A549 (cell line): ENCODE results near the gene TBC1D22A. TPM values are rescaled to one million over a fixed set of nuclear protein-coding genes. Genes with fewer than 3 reads are reported as not detected.

Experiments used
- ATAC-seq, 2 experiments: fragments of 200-7000 bp in 1 of 2; fragments of >200 bp in 1 of 2; cut with Nextera tagmentation in 1 of 2; cut with Tn5 transposase in 1 of 2; 3 replicates each; pipeline versions ENCODE4 v1.8.0 to v1.9.1; 2018 to 2020; ENCODE audit warnings: mild to moderate bottlenecking in 1 of 2, moderate library complexity in 1 of 2
- CTCF ChIA-PET: fragments of 300-600 bp; sonication (Branson Sonifier 250); formaldehyde crosslinking; extraction: SDS; loops from one replicate; lab custom pipeline; 2021; ENCODE audit warnings: antibody characterized with exemption, inconsistent platforms; lab: Yijun Ruan, JAX
- POLR2A ChIA-PET: fragments of 350-600 bp; formaldehyde crosslinking; extraction: SDS; loops from one replicate; lab custom pipeline; 2021; ENCODE audit warnings: antibody characterized with exemption, inconsistent platforms; lab: Yijun Ruan, JAX
- DNase-seq, 2 experiments: peaks; one replicate each; pipeline versions ENCODE4 v3.0.0 to v3.0.0-alpha.2; 2011 to 2016; ENCODE audit warnings: low read depth in 1 of 2, low spot score in 1 of 2
- FAIRE-seq: peaks from 2 replicates; lab custom pipeline; 2011; peaks lifted over from hg19 to GRCh38; lab: Jason Lieb, UNC
- H3K27ac ChIP-seq, 2 experiments: fragments of >200 bp; sonication (Bioruptor Twin); formaldehyde crosslinking; 3 replicates each; pipeline ENCODE4 v1.5.1; 2016 to 2017
- H3K4me1 ChIP-seq: fragments of >200 bp; sonication (Bioruptor Twin); formaldehyde crosslinking; 3 replicates; pipeline ENCODE4 v1.6.1; 2016
- H3K4me2 ChIP-seq: fragments of >200 bp; sonication (Bioruptor Twin); formaldehyde crosslinking; 3 replicates; pipeline ENCODE4 v1.6.1; 2016
- H3K4me3 ChIP-seq: fragments of >200 bp; sonication (Bioruptor Twin); formaldehyde crosslinking; 3 replicates; pipeline ENCODE4 v1.5.1; 2016
- H3K9me3 ChIP-seq: fragments of >200 bp; sonication (Bioruptor Twin); formaldehyde crosslinking; 3 replicates; pipeline ENCODE4 v1.6.1; 2016
- BCL3 ChIP-seq: fragments of >200 bp; sonication (Bioruptor Twin); formaldehyde crosslinking; IDR thresholded peaks from 3 replicates; pipeline ENCODE4 v1.6.1; 2016
- CBX8 ChIP-seq: fragments of 200-600 bp; sonication (generic); IDR thresholded peaks from 2 replicates; pipeline ENCODE4 v1.6.1; 2016
- CEBPB ChIP-seq, 2 experiments: fragments of >200 bp in 1 of 2; sonication (Bioruptor Twin) in 1 of 2; formaldehyde crosslinking in 1 of 2; IDR thresholded peaks; 2 replicates each; pipeline ENCODE4 v1.6.1; 2012 to 2016
- CHD2 ChIP-seq: fragments of 150-350 bp; IDR thresholded peaks from 2 replicates; pipeline ENCODE4 v1.6.1; 2014; ENCODE audit warnings: low read length; ENCODE audit not compliant: partially characterized antibody
- E2F6 ChIP-seq: IDR thresholded peaks from 2 replicates; pipeline ENCODE4 v1.6.1; 2012; ENCODE audit warnings: low read depth, borderline replicate concordance
- HDAC2 ChIP-seq: fragments of 200-600 bp; sonication (generic); IDR thresholded peaks from 2 replicates; pipeline ENCODE4 v1.6.1; 2016
- HOXB5 ChIP-seq: fragments of 250-450 bp; sonication (Bioruptor Pico); IDR thresholded peaks from 2 replicates; pipeline ENCODE4 v1.5.0; 2020; ENCODE audit warnings: mild to moderate bottlenecking, moderate library complexity
- JUNB ChIP-seq: fragments of >200 bp; sonication (Bioruptor Twin); formaldehyde crosslinking; IDR thresholded peaks from 2 replicates; pipeline ENCODE4 v1.6.1; 2016
- NFE2L2 ChIP-seq: fragments of 150-350 bp; conservative IDR thresholded peaks from 2 replicates; pipeline ENCODE4 v1.6.1; 2014; ENCODE audit warnings: low read length
- NPAS2 ChIP-seq: fragments of 250-450 bp; sonication (Bioruptor Pico); IDR thresholded peaks from 2 replicates; pipeline ENCODE4 v1.8.0; 2022; ENCODE audit warnings: mild to moderate bottlenecking, moderate library complexity, borderline replicate concordance
- PBX3 ChIP-seq: IDR thresholded peaks from 2 replicates; pipeline ENCODE4 v1.6.1; 2012
- POLR2A ChIP-seq: IDR thresholded peaks from 2 replicates; pipeline ENCODE4 v1.6.1; 2012; ENCODE audit warnings: mild to moderate bottlenecking, low read length
- POLR2AphosphoS2 ChIP-seq: conservative IDR thresholded peaks from 2 replicates; pipeline ENCODE4 v1.6.1; 2012; ENCODE audit warnings: low read length, improper control_type of control experiment, inconsistent platforms
- RAD21 ChIP-seq, 2 experiments: fragments of >200 bp in 1 of 2; sonication (Bioruptor Twin) in 1 of 2; formaldehyde crosslinking in 1 of 2; IDR thresholded peaks in 1 of 2; conservative IDR thresholded peaks in 1 of 2; 2 replicates in 1 of 2; 3 replicates in 1 of 2; pipeline ENCODE4 v1.6.1; 2012 to 2018; ENCODE audit warnings: inconsistent platforms in 1 of 2
- TP53 ChIP-seq: fragments of 250-450 bp; sonication (Bioruptor Pico); IDR thresholded peaks from 2 replicates; pipeline ENCODE4 v1.5.0; 2021; ENCODE audit warnings: mild to moderate bottlenecking, moderate library complexity
- ZC3H11A ChIP-seq: fragments of 450-650 bp; IDR thresholded peaks from 2 replicates; pipeline ENCODE4 v1.6.1; 2014; ENCODE audit warnings: antibody characterized with exemption, mild to moderate bottlenecking
- ZFP36 ChIP-seq: fragments of 450-650 bp; IDR thresholded peaks from 2 replicates; pipeline ENCODE4 v1.6.1; 2014; ENCODE audit warnings: borderline replicate concordance; ENCODE audit not compliant: partially characterized antibody
- ZSCAN20 ChIP-seq: fragments of 250-450 bp; sonication (Bioruptor Pico); IDR thresholded peaks from 2 replicates; pipeline ENCODE4 v1.8.0; 2022; ENCODE audit warnings: mild to moderate bottlenecking, moderate library complexity
- WGBS: methylation state at CpG from one replicate; pipeline ENCODE4 v1.1.6; 2017; ENCODE audit errors: missing lambda C conversion rate; 5-methylcytosine and 5-hydroxymethylcytosine counted together
- polyA plus RNA-seq, 4 experiments: library from polyadenylated mRNA; depleted of rRNA in 3 of 4; stranded (reverse); fragments of >200 nt; fragmentation: RNase III in 1 of 4; extraction: RNeasy Plus Mini Kit Qiagen cat#74134 plus additional on column Dnase treatment in 1 of 4; gene quantifications; 2 replicates in 3 of 4; 3 replicates in 1 of 4; pipeline ENCODE4 v1.2.3, GENCODE V29; 2011 to 2017
- TF ChIP-seq, protein P1 (sequence below): fragments of >200 bp; sonication (Bioruptor Twin); formaldehyde crosslinking; IDR thresholded peaks from 2 replicates; pipeline ENCODE4 v1.6.1; 2016

Gene TBC1D22A
- polyA plus RNA-seq, 2 of the 4 experiments (the other 2 are of a cell fraction): 8.9 to 10.8 TPM

DNA sequence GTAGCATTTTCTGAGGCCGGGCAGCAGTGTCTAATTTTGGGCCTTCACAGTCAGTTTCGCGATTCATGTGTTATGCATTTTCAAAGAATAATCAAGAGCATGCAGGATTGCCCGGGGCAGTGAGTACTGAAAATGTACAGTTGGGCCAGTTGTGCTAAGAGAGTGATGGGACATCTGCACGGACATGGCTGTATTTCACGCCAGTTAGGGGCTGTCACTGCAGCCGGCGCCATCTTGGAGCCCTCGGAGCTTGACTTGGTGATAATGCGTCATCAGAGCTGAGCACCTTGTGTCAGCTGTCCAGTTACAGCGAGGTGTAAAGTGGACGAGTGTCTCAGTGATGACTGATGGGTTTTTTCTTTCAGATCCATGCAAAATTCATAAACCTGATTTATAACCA is 188.9 kb downstream of the TBC1D22A start:
- FAIRE-seq: no peak
- CTCF ChIA-PET: no interaction called here

GRCh38 chr22:46951973-46952372 is 189.5 kb downstream of the TBC1D22A start:
- ATAC-seq (no peak), FAIRE-seq (no peak)

More for the DNA sequence above, 188.9 kb downstream of the TBC1D22A start:
- 82% methylated on average over 8 of the region's 12 CpGs for WGBS
- TF ChIP-seq POLR2A (no peak), CEBPB (IDR thresholded peaks at IDR 0.05) (no peak), BCL3 (no peak), HDAC2 (no peak), CHD2 (no peak), NFE2L2 (no peak), ZFP36 (no peak), NPAS2 (CRISPR knock-in tag) (no peak), JUNB (no peak)
- TF ChIP-seq, all 56 proteins: peak for 0
- H3K4me1 ChIP-seq: no peaks in the 10 kb centered on the region
- ATAC-seq: no peak
- no peak for DNase-seq
- no peaks in the 10 kb centered on the region for H3K9me3 ChIP-seq
- POLR2A ChIA-PET: no interaction called here
- no peak overlapping the region for H3K27ac ChIP-seq
- no peak overlapping the region for H3K4me2 ChIP-seq
- H3K4me3 ChIP-seq: no peak overlapping the region

More at GRCh38 chr22:46951973-46952372, 189.5 kb downstream of the TBC1D22A start:
- TF ChIP-seq NFE2L2 (no peak), ZSCAN20 (CRISPR knock-in tag) (no peak), CBX8 (no peak), PBX3 (no peak), POLR2A (no peak), RAD21 (conservative IDR thresholded peaks at IDR 0.05 in 1 of 2, IDR thresholded peaks at IDR 0.05 in 1 of 2) (no peak), TP53 (CRISPR knock-in tag) (no peak), HOXB5 (CRISPR knock-in tag) (no peak), ZC3H11A (no peak), POLR2AphosphoS2 (no peak), BCL3 (no peak), HDAC2 (no peak), E2F6 (no peak)
- TF ChIP-seq, protein P1, sequence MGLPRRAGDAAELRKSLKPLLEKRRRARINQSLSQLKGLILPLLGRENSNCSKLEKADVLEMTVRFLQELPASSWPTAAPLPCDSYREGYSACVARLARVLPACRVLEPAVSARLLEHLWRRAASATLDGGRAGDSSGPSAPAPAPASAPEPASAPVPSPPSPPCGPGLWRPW: no peak
- Histone ChIP-seq H3K4me2 (no peak overlapping the region), H3K9me3 (no peaks in the 10 kb centered on the region), H3K27ac (no peak overlapping the region), H3K4me1 (no peaks in the 10 kb centered on the region), H3K4me3 (no peak overlapping the region)
- WGBS: 88% methylated on average over 7 of the region's 7 CpGs
- CTCF ChIA-PET: no interaction called here
- POLR2A ChIA-PET: no interaction called here
- DNase-seq: no peak
